ENCODE data around the gene CADM2.

DNA sequence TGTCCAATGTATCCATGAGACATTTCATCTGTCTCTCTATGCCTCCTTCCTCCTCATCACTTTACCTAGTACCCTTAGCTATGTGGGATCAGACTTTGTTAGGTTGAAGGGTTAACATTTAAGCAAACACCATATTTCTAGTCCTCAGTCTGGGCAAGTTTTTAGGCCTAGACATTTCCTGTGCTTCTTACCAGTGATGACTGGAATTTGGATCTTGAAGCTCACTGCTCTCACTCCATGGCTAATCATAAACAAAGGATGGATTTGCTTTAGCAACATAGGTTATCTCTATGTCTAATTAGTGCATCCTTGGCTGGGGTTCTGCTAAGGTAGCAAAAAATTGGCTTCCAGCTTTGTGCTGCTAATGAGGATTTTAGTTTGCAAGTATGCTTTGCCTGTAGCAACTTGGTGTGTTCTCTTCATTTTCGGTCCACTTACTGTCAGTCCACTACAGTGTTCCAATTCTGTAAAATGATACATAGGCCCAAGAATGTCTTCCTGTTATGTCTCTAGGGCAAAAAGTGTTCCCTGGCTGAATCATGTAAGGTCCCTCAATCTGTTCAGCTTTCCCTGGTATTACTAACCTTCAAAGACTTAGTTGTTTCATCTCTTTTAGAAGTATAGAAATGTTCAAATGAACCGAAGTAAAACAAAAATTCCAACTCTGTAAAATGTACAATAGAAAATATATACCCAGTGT, 615.4 kb downstream of the CADM2 start:
- TF ChIP-seq, protein P1, sequence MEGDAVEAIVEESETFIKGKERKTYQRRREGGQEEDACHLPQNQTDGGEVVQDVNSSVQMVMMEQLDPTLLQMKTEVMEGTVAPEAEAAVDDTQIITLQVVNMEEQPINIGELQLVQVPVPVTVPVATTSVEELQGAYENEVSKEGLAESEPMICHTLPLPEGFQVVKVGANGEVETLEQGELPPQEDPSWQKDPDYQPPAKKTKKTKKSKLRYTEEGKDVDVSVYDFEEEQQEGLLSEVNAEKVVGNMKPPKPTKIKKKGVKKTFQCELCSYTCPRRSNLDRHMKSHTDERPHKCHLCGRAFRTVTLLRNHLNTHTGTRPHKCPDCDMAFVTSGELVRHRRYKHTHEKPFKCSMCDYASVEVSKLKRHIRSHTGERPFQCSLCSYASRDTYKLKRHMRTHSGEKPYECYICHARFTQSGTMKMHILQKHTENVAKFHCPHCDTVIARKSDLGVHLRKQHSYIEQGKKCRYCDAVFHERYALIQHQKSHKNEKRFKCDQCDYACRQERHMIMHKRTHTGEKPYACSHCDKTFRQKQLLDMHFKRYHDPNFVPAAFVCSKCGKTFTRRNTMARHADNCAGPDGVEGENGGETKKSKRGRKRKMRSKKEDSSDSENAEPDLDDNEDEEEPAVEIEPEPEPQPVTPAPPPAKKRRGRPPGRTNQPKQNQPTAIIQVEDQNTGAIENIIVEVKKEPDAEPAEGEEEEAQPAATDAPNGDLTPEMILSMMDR (IDR thresholded peaks at IDR 0.05), result no peak
- TF ChIP-seq POLR2A (IDR thresholded peaks at IDR 0.05), result no peak
- TF ChIP-seq POLR2AphosphoS5 (IDR thresholded peaks at IDR 0.05), result no peak

Data from prostate gland (tissue), 2 donors.